ENCODE results near the gene ECHDC1. TPM values are rescaled to one million over a fixed set of nuclear protein-coding genes. Genes with fewer than 3 reads are reported as not detected.
"Not testable (repeated sequence)": the region's sequence is repeated elsewhere in the genome, so short reads cannot be mapped to it uniquely, and the experiment has no call there.

Gene ECHDC1
- total RNA-seq, 2 donors from 2014 or later, result 35.2 to 35.3 TPM

DNA sequence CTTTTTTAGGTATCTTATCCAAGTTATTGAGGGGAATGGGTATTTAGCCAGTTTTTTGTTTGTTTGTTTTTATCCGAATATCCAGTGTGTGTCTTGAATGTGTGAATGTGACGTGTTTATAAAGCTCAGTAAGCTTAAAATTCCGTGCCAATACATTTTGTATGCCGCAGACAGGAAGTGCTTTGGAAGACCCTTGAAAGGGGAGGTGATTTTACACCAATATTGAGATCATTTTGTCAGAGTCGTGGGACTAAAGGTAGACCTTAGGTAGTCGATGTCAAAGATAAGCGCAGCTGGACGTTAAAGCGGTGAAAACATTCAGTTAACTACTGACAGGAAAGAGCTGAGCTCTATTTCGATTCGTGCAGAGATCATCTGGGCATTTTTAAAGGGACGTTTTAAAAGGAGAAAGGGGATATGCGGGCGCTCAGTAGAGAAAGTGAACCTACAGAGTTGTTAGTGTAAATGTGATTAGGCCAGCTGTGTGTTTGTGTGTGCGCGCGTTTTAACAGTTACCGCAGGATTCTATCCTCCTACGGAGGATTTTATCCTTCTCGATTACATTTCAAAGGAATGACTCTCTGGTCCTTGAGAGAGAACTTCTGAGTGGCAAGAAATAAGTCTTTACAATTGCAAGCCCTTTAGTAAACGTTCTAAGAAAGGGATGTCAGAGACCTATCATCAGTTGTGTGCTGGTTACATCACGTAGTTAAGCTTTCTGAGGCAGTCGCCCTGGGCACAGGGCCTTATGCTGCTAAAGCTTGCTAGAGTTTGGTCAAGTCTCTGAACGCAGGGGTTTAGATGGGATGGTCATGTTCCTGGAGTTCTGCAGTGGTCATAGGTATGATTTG, 625 bp upstream of the ECHDC1 start:
- intact Hi-C loops (cut with DNase I), result no loop called here
- DNase-seq (ENCODE audit: low spot score), result no peak

DNA sequence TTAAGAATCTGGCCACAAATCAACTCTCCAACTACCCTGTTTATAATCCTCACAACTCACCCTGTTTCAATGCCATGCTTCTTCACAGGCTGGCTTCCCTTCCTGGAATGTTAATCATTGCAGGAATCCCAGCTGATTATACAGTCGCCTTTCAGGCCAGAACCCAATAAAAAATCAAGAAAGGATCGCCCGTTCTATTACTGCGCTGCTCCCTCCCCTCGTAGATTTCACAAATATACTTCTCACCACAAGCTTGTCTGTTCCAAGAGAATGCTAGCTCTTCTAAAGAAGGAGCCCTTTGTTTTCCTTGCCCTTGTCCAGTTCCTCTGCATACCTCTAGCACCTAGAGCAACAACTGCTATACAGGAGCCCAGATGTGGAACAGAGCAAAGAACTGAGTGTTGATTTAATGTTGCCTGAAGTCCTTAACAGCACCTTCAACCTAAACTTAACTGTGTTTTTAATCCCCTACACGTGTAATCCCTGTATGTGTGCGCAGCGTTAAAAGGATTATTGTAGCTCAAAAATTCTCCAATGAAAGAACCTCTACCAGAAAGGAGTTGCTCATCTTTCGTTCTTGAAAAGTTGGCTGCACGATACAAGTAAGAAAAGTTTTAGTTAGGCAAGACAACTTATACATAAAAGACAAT, 988 bp downstream of the ECHDC1 start:
- intact Hi-C loops (cut with DNase I), result no loop called here
- no peak for DNase-seq (ENCODE audit: low spot score)

DNA sequence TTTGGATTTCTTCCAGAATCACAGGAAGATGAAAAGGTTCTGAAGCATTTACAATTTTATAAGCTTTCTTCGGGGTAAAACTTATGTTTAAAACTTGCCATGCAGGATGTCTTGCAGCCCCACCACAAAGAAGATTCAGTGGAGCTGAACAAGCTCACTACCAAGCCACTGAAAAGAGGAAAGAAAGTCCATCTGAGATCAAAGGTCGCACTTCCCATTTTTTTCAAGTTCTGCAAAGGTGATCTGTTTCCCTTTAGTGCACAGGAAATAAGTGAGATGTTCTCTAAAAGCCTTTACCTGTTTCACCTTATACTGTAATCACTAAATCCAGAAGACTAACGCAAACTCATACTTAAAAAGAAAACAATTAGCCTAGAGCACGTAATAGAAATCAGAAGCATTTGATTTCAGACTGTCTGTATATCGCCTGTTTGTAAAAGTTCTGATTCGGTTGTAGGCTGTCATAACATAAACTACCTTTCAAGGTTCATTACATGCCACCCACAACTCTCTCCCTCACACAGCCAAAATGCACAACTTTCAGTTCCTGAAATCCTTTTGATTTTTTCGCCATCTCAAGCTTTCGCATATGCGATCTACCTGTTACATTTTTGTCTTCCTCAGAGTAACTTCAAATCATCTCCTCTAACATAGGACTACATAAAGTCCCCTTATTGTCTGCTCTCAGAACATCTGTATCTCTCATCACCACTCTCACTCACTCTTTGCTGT, 1.8 kb downstream of the ECHDC1 start:
- DNase-seq (ENCODE audit: low spot score), result no peak
- intact Hi-C loops (cut with DNase I), result no loop called here

DNA sequence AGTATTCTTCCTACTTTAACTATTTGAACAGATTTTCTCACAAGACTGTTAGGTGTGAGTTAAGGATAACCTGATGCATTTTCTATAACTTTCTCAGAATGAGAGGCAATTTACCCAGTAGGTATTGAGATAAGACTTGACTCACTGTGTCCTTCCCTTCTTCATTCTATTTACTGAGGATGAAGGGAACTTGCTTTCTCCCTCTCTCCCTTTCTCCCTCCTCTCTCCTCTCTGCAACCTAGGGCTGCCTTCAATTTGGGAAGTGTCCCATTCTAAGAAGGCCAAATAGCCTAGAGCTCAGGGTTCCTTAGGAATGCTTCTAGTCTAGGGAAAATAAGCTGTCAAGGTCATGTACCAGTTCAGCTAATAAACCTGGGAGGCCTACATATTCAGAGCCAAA, 3.2 kb downstream of the ECHDC1 start:
- intact Hi-C loops (cut with DNase I), result no loop called here
- DNase-seq (ENCODE audit: low spot score), result no peak

DNA sequence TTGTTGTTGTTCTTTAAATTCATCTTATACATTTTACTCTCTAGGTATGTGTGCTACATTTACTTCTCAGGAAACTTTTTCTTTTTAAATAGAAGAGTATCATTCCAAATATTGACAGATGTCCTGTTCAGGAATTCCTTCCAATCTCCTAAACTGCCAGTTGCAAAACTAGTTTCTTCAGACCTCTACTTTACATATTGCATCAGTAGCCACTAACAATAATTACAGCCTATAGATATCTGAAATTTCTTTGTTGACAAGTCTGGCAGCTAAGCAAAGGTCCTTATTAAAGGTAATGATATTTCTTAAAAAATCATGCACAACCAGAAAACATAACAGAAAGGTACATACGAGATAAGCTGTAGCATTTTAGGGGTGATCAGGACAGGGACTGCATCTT, 4.5 kb downstream of the ECHDC1 start:
- no peak for DNase-seq (ENCODE audit: low spot score)
- intact Hi-C loops (cut with DNase I), result no loop called here

DNA sequence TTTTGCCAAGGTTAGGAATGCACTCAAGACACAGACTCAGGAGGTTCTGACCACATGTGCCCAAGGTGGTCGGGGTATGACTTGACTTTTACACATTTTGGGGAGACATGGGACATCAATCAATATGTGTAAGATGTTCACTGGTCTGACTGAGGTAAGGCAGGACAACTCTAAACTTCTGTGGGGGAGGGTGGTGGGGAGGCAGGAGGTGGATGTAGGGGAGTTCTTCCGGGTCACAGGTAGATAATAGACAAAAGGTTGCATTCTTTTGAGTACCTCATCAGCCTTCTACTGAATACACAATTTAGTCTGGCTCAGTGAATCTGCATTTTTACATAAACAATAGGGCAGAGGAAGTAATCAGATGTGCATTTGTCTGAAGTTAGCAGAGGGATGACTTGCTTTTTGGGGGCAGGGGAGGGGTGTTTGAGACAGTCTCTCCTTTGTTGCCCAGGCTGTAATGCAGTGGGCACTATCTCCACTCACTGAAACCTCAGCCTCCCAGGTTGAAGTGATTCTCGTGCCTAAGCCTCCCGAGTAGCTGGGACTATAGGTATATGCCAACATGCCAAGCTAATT, 10.9 kb downstream of the ECHDC1 start:
- DNase-seq (ENCODE audit: low spot score), result no peak
- intact Hi-C loops (cut with DNase I), result no loop called here

DNA sequence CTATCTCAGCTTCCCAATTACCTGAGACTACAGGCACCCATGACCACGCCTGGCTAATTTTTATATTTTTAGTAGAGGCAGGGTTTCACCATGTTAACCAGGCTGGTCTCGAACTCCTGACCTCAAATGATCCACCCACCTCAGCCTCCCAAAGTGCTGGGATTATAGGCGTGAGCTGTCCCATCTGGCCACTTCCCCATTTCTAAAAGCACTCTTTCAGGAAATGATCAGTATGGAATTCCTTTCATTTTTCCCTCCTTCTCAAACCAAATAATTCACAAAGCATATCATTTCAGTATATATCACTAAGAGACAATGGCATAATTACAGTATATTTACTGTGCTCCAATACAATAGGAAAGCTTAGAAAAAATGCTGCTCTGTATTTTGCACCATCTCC, 12.2 kb downstream of the ECHDC1 start:
- intact Hi-C loops (cut with DNase I); DNase-seq (ENCODE audit: low spot score): not testable (repeated sequence)

DNA sequence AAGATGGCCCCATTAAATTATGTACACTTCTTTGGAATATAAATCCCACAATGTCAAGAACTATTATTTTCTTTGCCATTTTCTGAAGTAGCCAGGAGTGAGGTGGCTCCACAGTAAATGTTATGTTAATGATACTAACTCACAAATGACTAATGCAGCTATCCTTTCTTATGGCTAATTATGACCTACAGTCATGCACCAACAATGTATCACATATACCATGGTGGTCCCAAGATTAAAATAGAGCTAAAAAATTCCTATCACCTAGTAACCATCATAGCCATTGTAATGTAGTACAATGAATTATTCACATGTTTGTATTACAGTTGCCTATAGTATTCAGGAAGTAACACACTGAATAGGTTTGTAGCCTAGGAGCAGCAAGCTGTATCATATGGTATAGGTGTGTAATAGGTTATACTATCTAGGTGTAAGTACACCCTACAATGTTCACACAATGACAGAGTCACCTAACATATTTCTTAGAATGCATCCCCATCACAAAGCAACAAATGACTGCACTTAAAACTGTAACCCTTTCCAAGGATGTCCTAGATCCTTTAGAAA, 15.3 kb downstream of the ECHDC1 start:
- DNase-seq (ENCODE audit: low spot score), result no peak
- intact Hi-C loops (cut with DNase I), result no loop called here

DNA sequence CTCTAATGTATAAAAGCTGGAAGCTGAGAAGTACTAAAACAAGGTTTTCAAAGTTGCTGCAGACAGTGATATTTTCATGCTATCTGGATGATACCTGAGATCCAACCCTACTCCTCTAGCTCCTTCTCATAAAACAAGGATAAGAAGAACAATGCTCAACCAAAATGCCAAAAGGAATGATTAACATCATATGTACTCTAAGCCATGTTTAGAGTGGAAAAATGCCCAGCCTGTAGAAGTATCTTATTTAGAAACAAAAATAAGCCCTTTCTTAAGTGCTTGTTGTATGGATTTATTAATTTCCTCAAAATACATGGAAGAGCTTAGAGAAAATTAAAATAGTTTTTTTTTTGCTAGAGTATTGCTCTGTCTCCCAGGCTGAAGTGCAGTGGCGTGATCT, 23.7 kb downstream of the ECHDC1 start:
- no peak for DNase-seq (ENCODE audit: low spot score)
- intact Hi-C loops (cut with DNase I), result no loop called here

DNA sequence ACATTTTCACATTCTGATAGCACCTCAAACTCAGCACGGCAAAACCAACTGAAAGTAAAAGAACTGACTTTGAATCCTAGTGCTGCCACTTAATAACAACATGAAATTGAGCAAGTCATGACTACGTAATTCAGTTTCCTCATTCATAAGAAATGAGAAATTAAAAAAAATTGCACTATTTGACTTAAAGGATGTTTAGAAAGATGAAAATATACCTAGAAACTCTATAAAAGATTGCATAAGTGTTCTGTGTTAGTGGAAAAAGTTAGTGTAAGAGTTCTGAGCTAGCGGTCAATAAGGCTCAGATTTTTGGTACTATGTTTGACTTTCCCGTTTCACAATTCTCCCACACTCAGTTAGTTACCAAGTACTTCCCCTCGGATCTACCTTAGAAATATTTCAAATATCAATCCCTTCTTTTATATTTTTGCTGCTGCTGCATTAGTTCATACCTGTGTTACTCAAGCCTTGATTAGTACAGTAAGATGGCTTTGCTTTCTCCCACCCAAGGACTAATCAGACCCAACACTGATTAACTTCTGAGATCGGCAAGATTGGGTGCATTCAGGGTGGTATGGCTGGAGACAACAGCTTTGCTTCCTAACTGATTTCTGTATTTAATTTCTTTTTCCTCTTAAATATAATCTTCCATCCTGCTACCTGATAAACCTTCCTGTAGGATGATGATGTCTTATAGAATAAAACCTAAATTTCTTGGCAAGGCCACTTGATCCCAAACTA, 25.9 kb downstream of the ECHDC1 start:
- no peak for DNase-seq (ENCODE audit: low spot score)
- intact Hi-C loops (cut with DNase I), result no loop called here

DNA sequence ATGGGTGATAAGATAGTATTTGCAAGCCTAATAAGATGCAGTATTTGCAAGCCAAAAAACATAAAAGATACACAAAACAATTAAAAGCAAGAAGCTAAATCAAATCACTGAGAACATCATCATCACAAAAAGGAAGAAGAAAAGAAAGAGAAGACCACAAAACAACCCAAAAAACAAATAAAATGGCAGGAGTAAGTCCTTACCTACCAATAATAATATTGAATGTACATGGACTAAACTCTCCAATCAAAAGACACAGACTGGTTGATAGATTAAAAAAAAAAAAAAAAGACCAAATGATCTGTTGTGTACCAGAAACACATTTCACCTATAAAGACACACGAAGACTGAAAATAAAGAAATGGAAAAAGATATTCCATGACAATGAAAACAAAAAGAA, 37.7 kb downstream of the ECHDC1 start:
- no peak for DNase-seq (ENCODE audit: low spot score)
- intact Hi-C loops (cut with DNase I), result loop anchor here in 1 of 2 donors (10.0 kb wide), 1 partner anchor 239 kb away; no protein-coding TSS in a partner anchor

DNA sequence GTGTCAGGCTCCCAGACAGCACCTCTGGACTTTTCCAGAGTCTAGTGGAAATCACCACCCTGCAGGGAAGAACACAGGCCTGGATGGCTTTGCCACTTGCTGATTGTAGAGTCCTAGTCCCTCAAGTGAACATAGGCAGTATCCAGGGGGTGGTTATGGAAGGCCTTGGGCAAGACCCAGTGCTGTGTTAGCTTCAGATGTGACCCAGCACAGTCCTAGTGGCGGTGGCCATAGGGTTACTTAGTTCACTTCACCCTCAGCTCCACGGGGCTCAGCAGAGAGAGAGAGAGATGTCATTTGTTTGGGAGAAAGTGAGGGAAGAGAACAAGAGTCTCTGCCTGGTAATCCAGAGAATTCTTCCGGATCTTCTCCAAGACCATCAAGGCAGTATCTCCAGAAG, 39.5 kb downstream of the ECHDC1 start:
- intact Hi-C loops (cut with DNase I), result loop anchor here (5.0 to 10.0 kb wide), 2 partner anchors 238 to 241 kb away; no protein-coding TSS in a partner anchor
- no peak for DNase-seq (ENCODE audit: low spot score)

DNA sequence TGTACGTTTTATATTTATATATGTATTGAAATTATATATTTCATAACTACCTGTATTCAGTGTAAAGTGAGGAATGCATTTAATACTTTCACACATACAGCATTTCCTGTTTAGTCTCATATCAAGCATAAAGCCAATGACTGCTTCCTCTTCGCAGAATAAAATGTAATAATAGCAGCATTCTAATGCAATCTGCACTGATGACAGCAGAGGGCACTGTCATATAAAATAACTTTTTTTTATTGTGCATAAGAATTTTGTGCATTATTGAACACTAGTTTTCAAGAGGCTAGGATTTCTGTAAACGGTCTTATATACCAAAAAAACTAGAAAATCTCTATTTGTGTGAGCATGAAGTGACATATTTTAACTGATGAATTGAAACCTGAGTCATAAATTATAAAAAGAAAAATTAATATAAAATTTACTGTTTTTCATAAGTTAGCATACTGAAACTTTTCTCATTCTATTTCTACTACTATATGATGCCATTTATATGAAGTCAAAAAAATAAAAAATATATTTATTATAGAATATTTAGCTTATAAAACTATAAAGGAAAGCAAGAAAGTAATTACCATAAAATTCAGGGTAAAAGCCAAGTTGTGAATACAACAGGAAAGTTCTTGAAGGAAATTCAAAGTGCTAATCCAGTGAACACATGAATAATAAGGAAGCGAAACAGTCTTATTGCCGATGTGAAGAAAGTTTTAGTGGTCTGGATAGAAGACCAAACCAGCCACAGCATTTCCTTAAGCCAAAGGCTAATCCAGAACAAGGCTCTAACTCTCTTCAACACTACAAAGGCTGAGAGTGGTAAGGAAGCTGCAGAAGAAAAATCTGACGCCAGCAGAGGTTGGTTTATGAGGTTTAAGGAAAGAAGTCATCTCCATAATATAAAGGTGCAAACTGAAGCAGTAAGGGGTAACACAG, 40.4 kb downstream of the ECHDC1 start:
- DNase-seq (ENCODE audit: low spot score), result no peak

DNA sequence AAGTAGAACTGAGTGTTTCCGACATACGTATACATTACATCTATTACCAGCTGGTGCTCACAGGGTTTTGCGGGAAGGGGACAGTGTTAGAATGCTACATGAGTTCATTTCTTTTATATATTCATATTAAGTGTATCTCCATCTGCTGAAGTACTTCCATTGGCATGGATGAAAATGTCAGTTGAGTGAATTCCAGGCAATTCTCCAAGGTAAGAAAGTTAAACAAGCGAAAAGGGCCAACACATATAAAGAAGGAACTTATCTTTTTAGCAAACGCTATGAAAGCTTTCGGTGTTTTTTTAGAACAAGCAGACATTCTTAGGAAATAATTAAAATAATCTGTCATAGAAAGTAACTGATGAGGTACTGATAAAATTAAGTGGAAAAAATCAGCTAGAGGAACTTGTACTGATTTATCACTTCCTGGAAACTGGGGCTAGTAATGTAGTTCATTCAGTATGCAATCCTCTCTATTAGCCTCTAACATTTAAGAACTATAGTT, 42.2 kb downstream of the ECHDC1 start:
- intact Hi-C loops (cut with DNase I), result loop anchor here (5.0 to 10.0 kb wide), 2 partner anchors 241 to 244 kb away; no protein-coding TSS in a partner anchor
- no peak for DNase-seq (ENCODE audit: low spot score)

More for the DNA sequence above, 40.4 kb downstream of the ECHDC1 start:
- intact Hi-C loops (cut with DNase I), result loop anchor here (5.0 to 10.0 kb wide), 2 partner anchors 239 to 242 kb away; no protein-coding TSS in a partner anchor

DNA sequence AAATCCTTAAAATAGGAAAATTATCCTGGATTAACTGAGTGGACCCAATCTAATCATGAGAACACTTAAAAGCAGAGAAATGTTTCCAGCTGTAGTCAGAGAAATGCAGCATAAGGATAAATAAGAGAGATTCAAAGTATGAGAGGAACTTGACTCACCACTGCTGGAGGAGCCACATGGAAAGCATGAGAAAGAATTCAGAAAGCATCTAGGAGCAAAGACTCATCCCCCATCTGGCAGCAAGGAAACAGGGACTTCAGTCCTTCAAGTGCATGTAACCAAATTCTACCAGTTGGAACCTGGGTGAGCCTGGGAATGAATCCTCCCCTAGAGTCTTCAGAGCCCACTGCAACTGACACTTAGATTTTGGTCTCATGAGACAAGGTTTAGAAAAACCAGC, 43.0 kb downstream of the ECHDC1 start:
- DNase-seq (ENCODE audit: low spot score), result no peak
- intact Hi-C loops (cut with DNase I), result loop anchor here (5.0 to 10.0 kb wide), 2 partner anchors 242 to 244 kb away; no protein-coding TSS in a partner anchor

DNA sequence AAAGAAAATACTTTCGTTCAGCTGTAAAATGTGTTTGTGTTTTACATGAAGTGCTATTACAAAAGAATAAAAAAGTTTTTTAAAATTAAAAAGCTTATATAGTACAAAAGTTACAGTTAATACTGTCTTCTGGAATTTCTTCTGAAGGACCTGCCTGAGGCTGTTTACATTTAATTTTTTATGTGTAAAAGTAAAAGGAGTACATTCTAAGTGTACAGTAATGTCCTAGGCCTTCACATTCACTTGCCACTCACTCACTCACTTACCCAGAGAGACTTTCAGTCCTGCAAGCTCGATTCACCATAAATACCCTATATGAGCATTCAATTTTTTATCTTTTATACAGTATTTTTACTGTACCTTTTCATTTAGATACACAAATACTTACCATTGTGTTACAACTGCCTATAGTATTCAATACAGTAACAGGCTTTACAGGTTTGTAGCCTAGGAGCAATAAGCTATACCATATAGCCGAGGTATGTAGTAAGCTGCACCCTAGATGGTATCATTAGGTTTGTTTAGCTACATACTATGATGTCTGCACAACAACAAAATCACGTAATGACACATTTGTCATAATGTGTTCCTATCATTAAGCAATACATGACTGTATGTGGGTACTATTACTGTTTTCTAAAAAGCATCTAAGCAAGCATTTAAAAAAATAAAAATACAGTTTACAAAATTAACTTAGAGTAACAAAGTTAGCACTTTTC, 43.7 kb downstream of the ECHDC1 start:
- intact Hi-C loops (cut with DNase I), result loop anchor here (5.0 to 10.0 kb wide), 2 partner anchors 243 to 245 kb away; no protein-coding TSS in a partner anchor
- DNase-seq (ENCODE audit: low spot score), result no peak

DNA sequence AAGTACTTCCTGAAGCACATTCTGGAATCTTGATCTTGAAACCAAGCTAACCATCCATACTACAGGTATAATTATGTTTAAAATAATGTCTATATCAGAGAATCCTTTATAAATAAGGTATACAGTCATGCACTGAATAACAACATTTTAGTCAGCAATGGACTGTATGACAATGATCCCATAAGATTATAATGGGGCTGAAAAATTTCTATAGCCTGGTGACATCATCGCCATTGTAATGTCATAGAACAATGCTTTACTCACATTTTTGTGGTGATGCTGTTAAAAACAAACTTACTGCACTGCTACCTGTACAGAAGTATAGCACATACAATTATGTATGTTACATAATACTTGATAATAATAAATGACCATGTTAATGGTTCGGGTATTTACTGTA, 44.9 kb downstream of the ECHDC1 start:
- intact Hi-C loops (cut with DNase I), result no loop called here
- no peak for DNase-seq (ENCODE audit: low spot score)

All from posterior vena cava (tissue), 2 donors.